HL-60 (cell line): ENCODE results near the gene PTPN1.

Experiments
- DNase-seq, 2 experiments: peaks; one replicate each; pipeline ENCODE4 v3.0.0-alpha.2; 2010 to 2020; ENCODE audit warnings: low read depth in 1 of 2, low spot score in 1 of 2
- H3K27ac ChIP-seq: fragments of 250-450 bp; sonication (Bioruptor Pico); replicated peaks from 2 replicates; pipeline ENCODE4 v1.5.1; 2020; ENCODE audit warnings: mild to moderate bottlenecking, moderate library complexity
- H3K27me3 ChIP-seq: fragments of 250-450 bp; sonication (Bioruptor Pico); 2 replicates; pipeline ENCODE4 v1.5.1; 2021; ENCODE audit warnings: mild to moderate bottlenecking, moderate library complexity; ENCODE audit not compliant: insufficient read depth, poor library complexity, severe bottlenecking
- H3K4me3 ChIP-seq: replicated peaks from 2 replicates; pipeline ENCODE4 v1.5.1; 2011; ENCODE audit warnings: mild to moderate bottlenecking, control low read depth, low read length; ENCODE audit not compliant: insufficient read depth
- CTCF ChIP-seq: IDR thresholded peaks from one replicate; pipeline ENCODE4 v1.5.1; 2011; ENCODE audit warnings: low read length, control low read depth, inconsistent platforms; ENCODE audit not compliant: insufficient read depth
- GABPA ChIP-seq: IDR thresholded peaks from 2 replicates; pipeline ENCODE4 v1.6.1; 2012; ENCODE audit warnings: low read depth
- POLR2AphosphoS5 ChIP-seq: IDR thresholded peaks from 2 replicates; pipeline ENCODE4 v1.6.1; 2012; ENCODE audit warnings: low read depth
- SPI1 ChIP-seq: IDR thresholded peaks from 2 replicates; pipeline ENCODE4 v1.6.1; 2012; ENCODE audit warnings: low read depth, mild to moderate bottlenecking, borderline replicate concordance
- TF ChIP-seq, protein P1 (sequence below): IDR thresholded peaks from 2 replicates; pipeline ENCODE4 v1.6.1; 2012; ENCODE audit warnings: low read depth; ENCODE audit not compliant: insufficient replicate concordance

The PTPN1 gene

GRCh38 chr20:50534567-50534966 lies 24.4 kb downstream of the PTPN1 start:
- Histone ChIP-seq H3K27ac (no peak overlapping the region), H3K27me3 (no peaks in the 10 kb centered on the region), H3K4me3 (no peak overlapping the region)
- peak in 1 of 2 experiments; percentile 16 for DNase-seq
- TF ChIP-seq, protein P1, sequence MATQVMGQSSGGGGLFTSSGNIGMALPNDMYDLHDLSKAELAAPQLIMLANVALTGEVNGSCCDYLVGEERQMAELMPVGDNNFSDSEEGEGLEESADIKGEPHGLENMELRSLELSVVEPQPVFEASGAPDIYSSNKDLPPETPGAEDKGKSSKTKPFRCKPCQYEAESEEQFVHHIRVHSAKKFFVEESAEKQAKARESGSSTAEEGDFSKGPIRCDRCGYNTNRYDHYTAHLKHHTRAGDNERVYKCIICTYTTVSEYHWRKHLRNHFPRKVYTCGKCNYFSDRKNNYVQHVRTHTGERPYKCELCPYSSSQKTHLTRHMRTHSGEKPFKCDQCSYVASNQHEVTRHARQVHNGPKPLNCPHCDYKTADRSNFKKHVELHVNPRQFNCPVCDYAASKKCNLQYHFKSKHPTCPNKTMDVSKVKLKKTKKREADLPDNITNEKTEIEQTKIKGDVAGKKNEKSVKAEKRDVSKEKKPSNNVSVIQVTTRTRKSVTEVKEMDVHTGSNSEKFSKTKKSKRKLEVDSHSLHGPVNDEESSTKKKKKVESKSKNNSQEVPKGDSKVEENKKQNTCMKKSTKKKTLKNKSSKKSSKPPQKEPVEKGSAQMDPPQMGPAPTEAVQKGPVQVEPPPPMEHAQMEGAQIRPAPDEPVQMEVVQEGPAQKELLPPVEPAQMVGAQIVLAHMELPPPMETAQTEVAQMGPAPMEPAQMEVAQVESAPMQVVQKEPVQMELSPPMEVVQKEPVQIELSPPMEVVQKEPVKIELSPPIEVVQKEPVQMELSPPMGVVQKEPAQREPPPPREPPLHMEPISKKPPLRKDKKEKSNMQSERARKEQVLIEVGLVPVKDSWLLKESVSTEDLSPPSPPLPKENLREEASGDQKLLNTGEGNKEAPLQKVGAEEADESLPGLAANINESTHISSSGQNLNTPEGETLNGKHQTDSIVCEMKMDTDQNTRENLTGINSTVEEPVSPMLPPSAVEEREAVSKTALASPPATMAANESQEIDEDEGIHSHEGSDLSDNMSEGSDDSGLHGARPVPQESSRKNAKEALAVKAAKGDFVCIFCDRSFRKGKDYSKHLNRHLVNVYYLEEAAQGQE: no peak
- no peak for TF ChIP-seq SPI1
- no peak for TF ChIP-seq POLR2AphosphoS5
- TF ChIP-seq GABPA: no peak
- TF ChIP-seq CTCF: no peak

- Histone ChIP-seq H3K27ac (no peak overlapping the region), H3K4me3 (no peak overlapping the region), H3K27me3 (no peaks in the 10 kb centered on the region)
- TF ChIP-seq, protein P1: no peak
- TF ChIP-seq GABPA (no peak), POLR2AphosphoS5 (no peak), SPI1 (no peak), CTCF (no peak)
- DNase-seq: no peak
Observed at GRCh38 chr20:50535162-50535561, 25.0 kb downstream of the PTPN1 start.

DNA sequence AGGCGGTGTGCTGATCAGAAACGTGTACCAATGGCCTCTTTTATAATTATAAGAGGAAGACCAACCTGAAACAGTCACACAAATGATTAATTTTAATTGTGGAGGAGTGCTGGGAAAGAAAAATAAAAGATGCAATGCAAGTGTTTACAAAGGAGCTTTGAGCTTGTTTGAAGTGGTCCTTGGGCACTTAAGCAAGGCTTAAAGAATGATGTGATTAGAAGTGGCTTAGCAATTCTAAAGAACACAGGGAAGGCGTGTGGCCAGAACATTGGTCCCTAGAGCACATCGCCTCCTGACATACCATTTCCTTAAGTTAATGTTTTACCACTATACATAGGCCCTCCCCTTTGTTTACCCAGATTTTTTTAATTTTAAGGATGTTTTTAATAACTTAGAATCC lies 26.1 kb downstream of the PTPN1 start:
- no peaks in the 10 kb centered on the region for H3K27me3 ChIP-seq

More for the DNA sequence above, 26.1 kb downstream of the PTPN1 start:
- Histone ChIP-seq H3K4me3 (no peak overlapping the region), H3K27ac (no peak overlapping the region)
- no peak for DNase-seq
- TF ChIP-seq GABPA: no peak
- TF ChIP-seq, protein P1: no peak
- TF ChIP-seq CTCF: no peak
- no peak for TF ChIP-seq POLR2AphosphoS5
- no peak for TF ChIP-seq SPI1
